HG03469 (cell line): Measurements from ENCODE around the gene PTGS2.
"Not testable (repeated sequence)": the region's sequence is repeated elsewhere in the genome, so short reads cannot be mapped to it uniquely, and the experiment has no call there.

Source experiments
- ATAC-seq: cut with Tn5 transposase; IDR thresholded peaks from one replicate; pipeline ENCODE4 v1.9.1; 2021; ENCODE audit warnings: mild to moderate bottlenecking, moderate library complexity, moderate number of reproducible peaks; ENCODE audit not compliant: unreplicated experiment

PTGS2 gene

DNA sequence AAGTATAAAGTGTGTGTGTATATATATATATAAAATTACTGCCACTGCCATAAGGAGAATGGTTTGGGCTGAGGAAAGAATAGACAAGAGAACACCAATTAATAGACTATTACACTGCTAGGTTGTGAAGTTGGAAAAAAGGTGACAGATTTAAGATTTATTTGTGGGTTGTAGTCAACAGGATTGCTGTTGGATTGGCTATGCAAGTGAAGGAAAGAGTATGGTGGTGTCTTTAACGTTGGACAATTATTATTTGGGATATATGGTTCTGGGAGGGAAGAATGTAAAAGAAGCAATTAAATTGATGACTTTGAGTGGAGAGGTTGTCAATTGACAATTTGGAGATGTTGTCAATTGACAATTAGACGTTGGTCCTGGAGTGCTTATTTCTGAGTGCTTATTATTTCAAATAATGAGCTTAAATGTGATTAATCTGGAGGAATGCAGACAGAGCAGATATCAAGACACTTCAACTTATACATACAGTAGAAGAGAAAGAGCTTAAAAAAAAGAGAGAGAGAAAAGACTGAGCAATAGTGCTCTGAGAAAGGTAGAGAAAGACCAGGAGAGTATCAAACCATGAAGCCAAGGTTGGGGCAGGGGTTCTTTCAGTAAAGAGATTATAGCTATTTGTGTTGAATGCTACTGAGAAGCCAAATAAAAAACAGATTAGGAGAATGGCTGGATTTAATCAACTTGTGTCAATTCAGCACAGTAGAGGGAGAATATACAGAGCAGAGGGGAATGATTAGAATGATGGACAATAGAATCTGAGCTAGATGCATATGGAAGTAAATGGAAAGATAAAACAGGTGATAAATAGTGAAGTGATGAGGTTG is 9.7 kb downstream of the PTGS2 start:
- no peak for ATAC-seq

DNA sequence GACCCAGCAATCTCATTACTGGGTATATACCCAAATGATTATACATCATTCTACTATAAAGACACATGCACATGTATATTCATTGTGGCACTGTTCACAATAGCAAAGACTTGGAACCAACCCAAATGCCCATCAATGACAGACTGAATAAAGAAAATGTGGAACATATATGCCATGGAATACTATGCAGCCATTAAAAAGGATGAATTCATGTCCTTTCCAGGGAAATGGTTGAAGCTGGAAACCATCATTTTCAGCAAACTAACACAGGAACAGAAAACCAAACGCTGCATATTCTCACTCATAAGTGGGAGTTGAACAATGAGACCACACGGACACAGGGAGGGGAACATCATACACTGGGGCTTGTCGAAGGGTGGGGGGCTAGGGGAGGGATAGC is 10.4 kb downstream of the PTGS2 start:
- not testable (repeated sequence) for ATAC-seq

DNA sequence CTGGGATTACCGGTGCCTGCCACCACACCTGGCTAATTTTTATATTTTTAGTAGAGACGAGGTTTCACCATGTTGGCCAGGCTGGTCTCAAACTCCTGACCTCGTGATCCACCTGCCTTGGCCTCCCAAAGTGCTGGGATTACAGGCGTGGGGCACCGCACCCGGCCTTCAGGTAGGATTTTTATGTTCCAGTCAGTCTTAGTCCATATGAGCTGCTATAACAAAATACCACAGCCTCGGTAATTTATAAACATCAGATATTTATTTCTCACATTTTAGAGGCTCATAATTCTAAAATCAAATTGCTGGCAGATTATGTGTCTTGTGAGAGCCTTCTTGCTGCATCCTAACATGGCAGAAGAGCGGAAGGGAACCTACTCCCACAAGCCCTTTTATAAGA is 16.0 kb downstream of the PTGS2 start:
- not testable (repeated sequence) for ATAC-seq

DNA sequence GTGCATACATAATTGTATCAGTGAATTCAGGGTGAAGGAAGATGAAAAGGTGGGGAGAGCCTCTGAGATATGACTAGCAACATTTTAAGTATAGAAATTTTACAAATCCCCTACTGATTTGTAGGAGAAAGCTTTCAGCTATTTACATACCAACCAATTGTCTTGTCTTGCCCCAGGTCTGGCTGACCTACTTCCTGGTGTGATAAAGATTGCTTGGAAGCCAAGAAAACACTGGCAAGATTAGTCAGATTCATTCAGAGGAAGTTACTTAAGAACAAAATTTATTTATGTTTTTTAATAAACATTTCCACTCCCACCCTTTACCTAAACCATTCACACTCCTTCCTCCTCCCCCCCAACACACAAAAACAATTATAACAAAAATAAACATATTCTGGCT is 17.5 kb downstream of the PTGS2 start:
- ATAC-seq = no peak

DNA sequence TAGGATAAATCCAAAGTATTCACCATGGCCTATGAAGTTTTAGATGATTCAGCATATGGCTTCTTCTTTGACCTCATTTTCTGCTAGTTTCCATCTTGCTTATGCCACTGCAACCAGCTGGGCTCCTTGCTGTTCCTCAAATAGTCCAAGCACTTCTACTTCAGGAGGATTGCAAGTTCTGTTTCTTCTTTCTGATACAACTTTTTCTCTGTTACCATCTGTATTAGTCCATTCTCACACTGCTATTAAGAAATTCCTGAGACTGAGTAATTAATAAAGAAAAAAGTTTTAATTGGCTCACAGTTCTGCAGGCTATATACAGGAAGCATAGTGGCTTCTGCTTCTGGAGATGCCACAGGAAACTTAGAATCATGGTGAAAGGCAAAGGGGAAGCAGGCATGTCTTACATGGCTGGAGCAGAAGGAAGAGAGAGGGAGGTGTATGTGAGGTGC is 20.3 kb downstream of the PTGS2 start:
- ATAC-seq = no peak

DNA sequence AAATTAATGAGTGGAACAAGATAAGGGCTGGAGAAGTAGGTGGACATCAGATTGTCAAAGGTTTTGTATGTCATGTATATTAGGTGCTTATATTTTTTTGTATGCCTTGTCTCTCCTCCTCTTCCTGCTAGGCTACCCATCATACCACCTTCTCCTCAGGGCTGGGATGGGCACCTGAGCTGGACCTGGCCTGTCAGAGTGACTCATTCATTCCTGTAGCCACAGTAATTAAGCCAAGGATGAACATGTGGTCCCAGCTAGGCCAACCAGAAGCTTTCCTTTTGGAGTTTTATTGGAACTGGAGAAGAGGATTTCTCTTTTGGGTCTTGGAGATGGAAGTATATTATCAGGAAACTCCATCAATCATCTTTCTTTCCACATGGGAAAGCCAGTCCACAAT is 21.2 kb downstream of the PTGS2 start:
- no peak for ATAC-seq

DNA sequence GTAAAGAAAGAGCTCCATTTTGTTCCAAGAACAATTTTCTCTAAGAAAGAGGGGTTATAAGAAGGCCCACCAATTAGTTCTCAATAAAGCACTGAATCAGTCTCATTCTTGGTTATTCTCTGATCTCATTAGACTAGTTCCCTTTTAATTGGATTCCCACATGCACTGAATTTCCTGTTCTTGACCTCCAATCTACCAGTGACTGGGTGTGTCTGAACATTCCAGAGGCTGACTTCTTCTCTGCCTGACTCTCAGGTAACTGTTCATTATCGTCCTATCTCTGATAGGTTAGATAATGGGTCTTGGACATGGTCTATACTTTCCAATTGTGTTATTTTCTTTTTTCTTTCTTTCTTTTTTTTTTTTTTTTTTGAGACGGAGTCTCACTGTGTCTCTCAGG is 22.7 kb downstream of the PTGS2 start:
- no peak for ATAC-seq

DNA sequence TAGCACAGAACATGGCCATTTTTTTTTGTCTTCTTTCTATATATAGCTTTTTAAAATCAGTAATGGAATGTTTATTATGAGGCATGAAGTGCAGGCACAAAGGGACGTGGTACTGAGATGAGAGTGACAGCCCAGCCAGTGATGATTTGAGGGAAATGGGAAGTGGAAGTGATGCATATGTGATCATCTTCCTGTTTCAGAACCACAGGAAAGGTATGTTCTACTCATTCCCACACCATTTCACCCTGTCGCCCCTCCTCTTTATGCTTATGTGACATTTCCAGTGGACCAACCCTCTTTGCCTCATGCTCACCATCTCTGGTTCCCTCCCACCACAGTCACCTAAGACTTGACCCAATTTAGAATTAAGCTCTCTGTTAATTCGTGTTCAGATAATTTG is 24.3 kb downstream of the PTGS2 start:
- no peak for ATAC-seq

DNA sequence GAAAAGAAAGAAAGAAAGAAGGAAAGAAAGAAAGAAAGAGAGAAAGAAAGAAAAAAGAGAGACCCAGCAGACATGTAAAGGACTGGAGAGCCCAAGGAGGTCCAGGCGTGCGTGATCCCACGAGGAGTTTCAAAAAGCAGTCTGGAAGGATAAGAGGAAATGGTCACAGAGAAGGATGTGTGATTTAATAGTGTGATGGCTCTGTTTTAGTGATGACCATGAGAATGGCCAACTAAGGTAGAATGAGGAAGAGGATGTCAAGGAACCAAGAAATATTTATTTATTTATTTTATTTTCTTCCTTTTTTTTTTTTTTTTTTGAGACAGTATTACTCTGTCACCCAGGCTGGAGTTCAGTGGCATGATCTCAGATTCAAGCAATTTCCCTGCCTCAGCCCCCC is 25.5 kb downstream of the PTGS2 start:
- no peak for ATAC-seq

DNA sequence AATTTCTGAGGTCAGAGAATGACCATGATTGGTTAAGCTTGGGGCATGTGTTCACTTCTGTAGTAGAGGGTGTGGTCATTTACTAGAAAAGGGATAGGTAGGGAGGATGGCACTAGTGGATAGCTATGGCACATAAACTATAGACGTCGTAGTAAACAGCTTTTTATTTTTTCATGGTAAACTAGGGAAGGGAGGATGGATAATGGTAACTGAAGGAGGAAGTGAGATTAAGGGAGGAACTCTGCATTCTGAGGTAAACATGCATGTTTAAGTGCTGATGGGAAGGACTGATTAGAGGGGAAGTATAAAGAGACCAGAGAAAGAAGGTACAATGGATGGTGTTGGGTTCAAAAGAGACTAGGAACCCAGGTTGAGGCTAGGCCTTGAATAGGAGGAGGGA is 26.9 kb downstream of the PTGS2 start:
- no peak for ATAC-seq

DNA sequence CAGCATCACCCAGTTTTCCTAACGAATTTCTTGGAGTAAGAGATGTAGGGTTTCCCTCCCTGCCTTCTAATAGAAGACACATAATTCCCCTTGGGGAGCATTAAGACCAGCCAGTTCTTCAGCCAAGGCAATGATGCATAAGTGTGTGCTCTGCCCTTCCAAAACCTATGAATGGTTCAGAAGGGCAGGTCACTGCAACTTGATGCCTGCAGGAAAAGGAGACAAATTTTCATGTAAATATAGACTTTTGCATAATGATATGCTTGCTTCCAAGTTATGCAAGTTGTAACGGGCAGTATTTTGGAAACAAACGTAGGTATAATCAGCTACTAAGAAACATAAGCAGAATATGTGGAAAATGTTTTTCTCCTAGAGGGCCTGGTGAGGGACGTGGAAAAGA is 31.6 kb downstream of the PTGS2 start:
- no peak for ATAC-seq

DNA sequence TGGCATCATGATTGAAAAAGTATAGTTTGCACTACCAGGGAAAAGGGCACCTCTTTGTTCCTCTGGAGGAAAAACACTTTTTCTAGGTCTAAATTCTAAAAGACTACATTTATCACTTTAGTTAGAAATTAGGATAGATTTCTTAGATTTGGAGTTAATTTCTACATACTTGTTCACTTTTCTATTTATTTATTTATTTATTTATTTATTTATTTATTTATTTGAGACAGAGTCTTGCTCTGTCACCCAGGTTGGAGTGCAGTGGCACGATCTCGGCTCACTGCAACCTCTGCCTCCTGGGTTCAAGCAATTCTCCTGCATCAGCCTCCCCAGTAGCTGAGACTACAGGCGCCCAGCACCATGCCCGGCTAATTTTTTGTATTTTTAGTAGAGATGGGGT is 32.2 kb downstream of the PTGS2 start:
- ATAC-seq = not testable (repeated sequence)

DNA sequence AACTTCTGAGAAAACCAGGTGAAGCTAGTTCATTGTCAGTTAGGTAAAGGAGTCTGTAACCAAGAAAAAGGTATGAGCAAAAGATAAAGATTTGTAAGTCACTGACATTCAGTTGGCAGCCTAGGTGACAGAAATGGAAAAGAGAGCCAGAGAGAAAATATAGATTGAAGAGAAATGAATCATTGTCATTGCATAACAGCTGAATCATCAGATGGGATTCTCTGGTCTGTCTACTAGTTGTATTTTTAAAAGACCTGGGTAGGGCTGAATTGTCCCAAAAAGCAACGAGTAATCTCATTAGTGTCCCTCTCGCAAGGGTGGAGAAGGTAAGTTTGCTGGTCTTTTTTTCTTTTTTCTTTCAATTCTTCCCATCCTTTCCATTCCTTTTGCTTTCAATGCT is 36.6 kb downstream of the PTGS2 start:
- ATAC-seq = no peak

DNA sequence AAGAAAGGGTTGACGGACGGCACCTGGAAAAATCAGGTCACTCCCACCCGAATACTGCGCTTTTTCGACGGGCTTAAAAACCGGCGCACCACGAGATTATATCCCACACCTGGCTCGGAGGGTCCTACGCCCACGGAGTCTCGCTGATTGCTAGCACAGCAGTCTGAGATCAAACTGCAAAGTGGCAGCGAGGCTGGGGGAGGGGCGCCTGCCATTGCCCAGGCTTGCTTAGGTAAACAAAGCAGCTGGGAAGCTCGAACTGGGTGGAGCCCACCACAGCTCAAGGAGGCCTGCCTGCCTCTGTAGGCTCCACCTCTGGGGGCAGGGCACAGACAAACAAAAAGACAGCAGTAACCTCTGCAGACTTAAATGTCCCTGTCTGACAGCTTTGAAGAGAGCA is 42.7 kb downstream of the PTGS2 start:
- not testable (repeated sequence) for ATAC-seq

DNA sequence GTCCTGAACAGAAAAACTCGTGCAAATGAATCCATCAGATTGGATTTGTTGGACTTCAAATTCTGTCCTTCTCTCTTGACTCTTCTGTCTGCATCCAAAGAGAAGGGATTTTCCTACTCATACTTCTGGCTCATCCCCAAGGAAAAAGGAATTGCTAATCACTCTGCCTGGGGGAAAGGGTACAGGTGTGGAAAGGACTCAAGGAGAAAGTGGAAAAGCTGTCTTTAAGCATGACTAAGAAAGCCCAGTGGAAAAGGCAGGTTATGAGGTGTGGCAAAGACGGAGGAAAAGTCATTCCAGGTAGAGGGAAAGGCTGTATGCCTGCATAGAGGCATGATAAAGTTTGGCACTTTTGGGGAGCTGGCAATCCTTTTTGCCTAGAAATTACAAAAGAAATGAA is 43.4 kb downstream of the PTGS2 start:
- ATAC-seq = no peak

DNA sequence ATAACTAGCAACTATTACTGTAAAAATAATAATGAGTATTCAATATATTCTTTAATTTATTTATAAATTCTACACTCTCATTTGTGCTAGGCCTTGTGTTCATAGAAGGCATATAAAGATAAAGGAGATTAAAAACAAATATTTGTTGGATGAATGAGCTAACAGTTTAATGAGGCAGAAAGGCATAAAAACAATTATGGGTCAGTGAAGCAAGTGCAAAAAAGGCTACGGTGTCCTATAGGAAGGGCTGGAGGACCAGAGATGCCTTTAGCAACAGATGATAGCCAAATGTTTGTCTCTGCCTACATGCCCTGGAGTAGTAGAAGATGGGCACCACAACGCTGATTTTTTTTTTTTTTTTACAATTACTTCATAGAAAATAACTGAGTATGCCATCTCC is 45.7 kb downstream of the PTGS2 start:
- ATAC-seq = no peak

DNA sequence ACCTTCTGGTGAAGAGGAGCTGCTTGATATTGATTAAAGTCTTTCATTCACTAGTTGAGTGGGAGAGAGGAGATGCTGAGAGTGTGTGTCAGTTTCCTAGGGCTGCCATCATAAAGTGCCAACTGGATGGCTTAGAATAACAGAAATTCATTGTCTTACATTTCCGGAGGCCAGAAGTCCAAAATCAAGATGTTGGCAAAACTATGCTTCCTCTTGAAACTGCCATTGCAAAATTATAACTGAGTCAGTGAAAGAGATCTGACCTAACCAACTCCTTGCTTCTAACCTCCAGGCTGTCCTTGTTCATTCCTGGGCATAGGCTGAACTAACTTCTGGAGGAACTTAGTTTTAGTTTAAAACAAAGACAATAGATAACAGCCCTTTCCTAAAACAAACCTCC is 47.1 kb downstream of the PTGS2 start:
- no peak for ATAC-seq

DNA sequence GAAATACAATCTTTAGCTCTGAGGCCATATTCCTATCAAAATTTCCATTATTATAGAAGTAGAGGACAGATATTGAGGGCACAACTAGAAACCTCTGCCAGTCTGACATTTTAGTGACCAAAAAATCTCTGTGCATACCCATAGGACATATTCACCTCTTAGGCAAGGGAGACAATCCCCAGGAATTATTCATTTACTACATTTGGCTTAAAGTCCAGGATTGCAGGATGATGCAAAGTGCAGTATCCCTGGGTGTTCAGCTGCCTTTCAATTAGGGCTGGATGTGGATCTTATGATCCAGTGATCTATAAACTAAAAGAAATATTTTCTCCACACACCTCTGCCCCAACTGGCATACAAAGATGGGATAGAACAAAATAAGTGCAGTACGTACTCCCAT is 50.9 kb downstream of the PTGS2 start:
- ATAC-seq = no peak

DNA sequence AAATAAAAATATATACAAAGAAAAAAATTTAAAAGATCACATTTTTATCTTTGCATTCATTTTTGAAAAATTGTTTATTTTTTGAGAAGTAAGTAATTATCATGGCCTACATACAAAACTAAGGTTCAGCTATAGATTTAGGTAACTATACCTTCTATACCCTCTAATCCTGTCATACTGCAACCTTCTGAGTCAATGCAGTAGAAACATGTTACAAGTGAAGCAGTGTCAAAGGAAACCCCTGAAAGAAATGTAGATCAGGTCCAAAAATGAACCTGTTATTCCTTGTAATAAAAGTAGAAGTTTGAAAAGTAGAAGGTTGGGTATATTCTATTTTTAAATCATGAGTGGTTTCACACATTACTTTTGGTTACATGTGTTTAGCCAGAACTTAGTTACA is 51.3 kb downstream of the PTGS2 start:
- ATAC-seq = no peak

DNA sequence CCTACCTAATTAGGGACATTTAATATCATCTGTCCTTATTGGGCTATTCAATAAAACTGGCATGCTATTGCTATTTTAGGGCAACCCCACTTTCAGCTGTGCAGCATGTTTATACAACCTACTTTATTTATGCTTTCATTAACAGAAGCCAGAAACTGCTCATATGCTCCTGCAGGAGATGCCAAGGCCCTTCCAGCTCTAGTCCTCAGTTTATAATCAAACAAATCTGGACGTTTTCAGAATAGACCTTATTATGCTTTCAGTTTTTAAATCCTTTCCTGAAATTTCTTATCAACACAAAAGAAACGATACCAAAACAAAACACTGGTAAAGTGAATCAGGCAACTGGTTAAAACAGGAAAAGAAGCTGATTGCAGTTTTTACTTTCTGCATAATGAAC is 53.2 kb downstream of the PTGS2 start:
- no peak for ATAC-seq

DNA sequence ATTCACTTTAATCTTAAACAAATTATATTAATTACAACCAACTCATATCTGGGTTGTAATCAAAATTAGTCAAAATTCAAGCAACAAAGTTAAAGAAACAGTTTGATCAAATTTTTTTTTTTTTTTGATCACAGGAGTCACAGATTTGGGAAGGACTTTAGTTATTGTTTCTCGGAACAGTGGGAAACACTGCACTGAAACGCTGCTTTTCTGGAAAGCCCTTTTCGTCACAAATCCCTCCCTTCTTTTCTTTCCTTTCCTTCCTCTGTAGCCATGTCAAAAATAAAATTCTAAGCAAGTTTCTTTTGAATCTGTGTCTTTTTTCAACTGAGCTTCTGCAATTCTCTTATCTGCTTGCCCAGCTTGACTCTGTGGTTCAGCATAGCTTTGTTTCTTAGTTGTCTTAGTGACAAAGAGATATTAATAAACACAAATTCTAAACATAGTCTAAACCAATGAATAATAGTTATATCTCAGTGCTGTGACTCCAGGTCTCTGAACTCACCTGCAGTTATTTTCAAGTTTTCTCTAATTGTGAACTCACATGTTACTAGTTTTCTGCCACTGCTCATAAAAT is 53.8 kb downstream of the PTGS2 start:
- no peak for ATAC-seq

DNA sequence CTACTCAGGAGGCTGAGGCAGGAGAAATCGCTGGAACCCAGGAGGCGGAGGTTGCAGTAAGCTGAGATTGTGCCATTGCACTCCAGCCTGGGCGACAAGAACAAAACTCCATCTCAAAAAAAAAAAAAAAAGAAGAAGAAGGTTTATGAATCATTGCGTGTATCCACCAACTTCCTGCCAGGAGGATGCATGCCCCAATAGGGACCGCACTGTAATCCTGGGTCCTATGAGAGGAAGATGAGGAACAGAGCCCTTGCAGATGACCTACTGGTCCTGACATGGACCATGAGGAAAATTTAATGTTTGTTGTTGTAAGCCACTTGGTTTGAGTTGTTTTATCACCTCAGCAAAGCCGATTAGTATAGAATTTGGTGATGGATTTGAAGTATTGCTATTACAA is 56.7 kb downstream of the PTGS2 start:
- no peak for ATAC-seq
